A549 (cell line): ENCODE measurements around the gene VIPR2. TPM values are rescaled to one million over a fixed set of nuclear protein-coding genes. Genes with fewer than 3 reads are reported as not detected.

Experiments
- ATAC-seq, 2 experiments: fragments of 200-7000 bp in 1 of 2; fragments of >200 bp in 1 of 2; cut with Nextera tagmentation in 1 of 2; cut with Tn5 transposase in 1 of 2; 3 replicates each; pipeline versions ENCODE4 v1.8.0 to v1.9.1; 2018 to 2020; ENCODE audit warnings: mild to moderate bottlenecking in 1 of 2, moderate library complexity in 1 of 2
- CTCF ChIA-PET: fragments of 300-600 bp; sonication (Branson Sonifier 250); formaldehyde crosslinking; extraction: SDS; loops from one replicate; lab custom pipeline; 2021; ENCODE audit warnings: antibody characterized with exemption, inconsistent platforms; lab: Yijun Ruan, JAX
- POLR2A ChIA-PET: fragments of 350-600 bp; formaldehyde crosslinking; extraction: SDS; loops from one replicate; lab custom pipeline; 2021; ENCODE audit warnings: antibody characterized with exemption, inconsistent platforms; lab: Yijun Ruan, JAX
- DNase-seq, 2 experiments: peaks; one replicate each; pipeline versions ENCODE4 v3.0.0 to v3.0.0-alpha.2; 2011 to 2016; ENCODE audit warnings: low read depth in 1 of 2, low spot score in 1 of 2
- FAIRE-seq: peaks from 2 replicates; lab custom pipeline; 2011; peaks lifted over from hg19 to GRCh38; lab: Jason Lieb, UNC
- H3K27ac ChIP-seq, 2 experiments: fragments of >200 bp; sonication (Bioruptor Twin); formaldehyde crosslinking; 3 replicates each; pipeline ENCODE4 v1.5.1; 2016 to 2017
- H3K4me1 ChIP-seq: fragments of >200 bp; sonication (Bioruptor Twin); formaldehyde crosslinking; 3 replicates; pipeline ENCODE4 v1.6.1; 2016
- H3K4me2 ChIP-seq: fragments of >200 bp; sonication (Bioruptor Twin); formaldehyde crosslinking; 3 replicates; pipeline ENCODE4 v1.6.1; 2016
- H3K4me3 ChIP-seq: fragments of >200 bp; sonication (Bioruptor Twin); formaldehyde crosslinking; 3 replicates; pipeline ENCODE4 v1.5.1; 2016
- H3K9me3 ChIP-seq: fragments of >200 bp; sonication (Bioruptor Twin); formaldehyde crosslinking; 3 replicates; pipeline ENCODE4 v1.6.1; 2016
- BHLHE40 ChIP-seq: IDR thresholded peaks from 2 replicates; pipeline ENCODE4 v1.6.1; 2012; ENCODE audit warnings: low read depth, low read length, inconsistent platforms
- CBX2 ChIP-seq: fragments of 200-600 bp; sonication (generic); IDR thresholded peaks from 2 replicates; pipeline ENCODE4 v1.6.1; 2016; ENCODE audit warnings: low read depth, mild to moderate bottlenecking, borderline replicate concordance
- CHD4 ChIP-seq: fragments of 200-600 bp; sonication (generic); IDR thresholded peaks from 2 replicates; pipeline ENCODE4 v1.6.1; 2016; ENCODE audit warnings: antibody characterized with exemption, mild to moderate bottlenecking, borderline replicate concordance
- EHF ChIP-seq: fragments of 250-450 bp; sonication (Bioruptor Pico); IDR thresholded peaks from 2 replicates; pipeline ENCODE4 v1.5.0; 2020; ENCODE audit warnings: mild to moderate bottlenecking
- FOSL2 ChIP-seq, 2 experiments: fragments of 450-650 bp in 1 of 2; fragments of >200 bp in 1 of 2; sonication (Bioruptor Twin) in 1 of 2; formaldehyde crosslinking; IDR thresholded peaks; 2 replicates each; pipeline versions ENCODE4 v1.5.0 to v1.6.1; 2016 to 2020; ENCODE audit warnings: mild to moderate bottlenecking in 1 of 2, moderate library complexity in 1 of 2
- FOXS1 ChIP-seq: fragments of 250-450 bp; sonication (Bioruptor Pico); IDR thresholded peaks from 2 replicates; pipeline ENCODE4 v1.5.0; 2020; ENCODE audit warnings: mild to moderate bottlenecking, moderate library complexity
- GATA3 ChIP-seq: IDR thresholded peaks from 2 replicates; pipeline ENCODE4 v1.6.1; 2012; ENCODE audit warnings: borderline replicate concordance
- HOXA7 ChIP-seq: fragments of 250-450 bp; sonication (Bioruptor Pico); IDR thresholded peaks from 2 replicates; pipeline ENCODE4 v1.5.0; 2020; ENCODE audit warnings: mild to moderate bottlenecking, moderate library complexity
- HOXB13 ChIP-seq: fragments of 250-450 bp; sonication (Bioruptor Pico); IDR thresholded peaks from 2 replicates; pipeline ENCODE4 v1.5.0; 2020; ENCODE audit warnings: low read depth, mild to moderate bottlenecking, moderate library complexity
- JUN ChIP-seq, 2 experiments: fragments of >200 bp; sonication (Bioruptor Twin); formaldehyde crosslinking; IDR thresholded peaks; 2 replicates in 1 of 2; 3 replicates in 1 of 2; pipeline ENCODE4 v1.6.1; 2016 to 2017
- NR3C1 ChIP-seq: fragments of >200 bp; sonication (Bioruptor Twin); formaldehyde crosslinking; IDR thresholded peaks from 3 replicates; pipeline ENCODE4 v1.6.1; 2017
- POLR2A ChIP-seq: IDR thresholded peaks from 2 replicates; pipeline ENCODE4 v1.6.1; 2012; ENCODE audit warnings: mild to moderate bottlenecking, low read length
- POLR2AphosphoS2 ChIP-seq: conservative IDR thresholded peaks from 2 replicates; pipeline ENCODE4 v1.6.1; 2012; ENCODE audit warnings: low read length, improper control_type of control experiment, inconsistent platforms
- TP53 ChIP-seq: fragments of 250-450 bp; sonication (Bioruptor Pico); IDR thresholded peaks from 2 replicates; pipeline ENCODE4 v1.5.0; 2021; ENCODE audit warnings: mild to moderate bottlenecking, moderate library complexity
- ZSCAN20 ChIP-seq: fragments of 250-450 bp; sonication (Bioruptor Pico); IDR thresholded peaks from 2 replicates; pipeline ENCODE4 v1.8.0; 2022; ENCODE audit warnings: mild to moderate bottlenecking, moderate library complexity
- WGBS: methylation state at CpG from one replicate; pipeline ENCODE4 v1.1.6; 2017; ENCODE audit errors: missing lambda C conversion rate; 5-methylcytosine and 5-hydroxymethylcytosine counted together
- polyA plus RNA-seq, 4 experiments: library from polyadenylated mRNA; depleted of rRNA in 3 of 4; stranded (reverse); fragments of >200 nt; fragmentation: RNase III in 1 of 4; extraction: RNeasy Plus Mini Kit Qiagen cat#74134 plus additional on column Dnase treatment in 1 of 4; gene quantifications; 2 replicates in 3 of 4; 3 replicates in 1 of 4; pipeline ENCODE4 v1.2.3, GENCODE V29; 2011 to 2017
- TF ChIP-seq, protein P1 (sequence below): fragments of 250-450 bp; sonication (Bioruptor Pico); IDR thresholded peaks from 2 replicates; pipeline ENCODE4 v1.5.0; 2021; ENCODE audit warnings: mild to moderate bottlenecking, moderate library complexity, borderline replicate concordance
- TF ChIP-seq, protein P2 (sequence below): fragments of >200 bp; sonication (Bioruptor Twin); formaldehyde crosslinking; IDR thresholded peaks from 3 replicates; pipeline ENCODE4 v1.5.1; 2016
- TF ChIP-seq, protein P3 (sequence below): fragments of 450-650 bp; IDR thresholded peaks from 2 replicates; pipeline ENCODE4 v1.6.1; 2014; ENCODE audit warnings: antibody characterized with exemption
- TF ChIP-seq, protein P4 (sequence below): fragments of 200-600 bp; sonication (generic); IDR thresholded peaks from 2 replicates; pipeline ENCODE4 v1.6.1; 2016; ENCODE audit warnings: antibody characterized with exemption, mild to moderate bottlenecking, moderate library complexity
- TF ChIP-seq, protein P5 (sequence below): fragments of >200 bp; sonication (Bioruptor Twin); formaldehyde crosslinking; IDR thresholded peaks from 3 replicates; pipeline ENCODE4 v1.6.1; 2016

Gene VIPR2
- polyA plus RNA-seq, 2 of the 4 experiments (the other 2 are of a cell fraction) = not detected

DNA sequence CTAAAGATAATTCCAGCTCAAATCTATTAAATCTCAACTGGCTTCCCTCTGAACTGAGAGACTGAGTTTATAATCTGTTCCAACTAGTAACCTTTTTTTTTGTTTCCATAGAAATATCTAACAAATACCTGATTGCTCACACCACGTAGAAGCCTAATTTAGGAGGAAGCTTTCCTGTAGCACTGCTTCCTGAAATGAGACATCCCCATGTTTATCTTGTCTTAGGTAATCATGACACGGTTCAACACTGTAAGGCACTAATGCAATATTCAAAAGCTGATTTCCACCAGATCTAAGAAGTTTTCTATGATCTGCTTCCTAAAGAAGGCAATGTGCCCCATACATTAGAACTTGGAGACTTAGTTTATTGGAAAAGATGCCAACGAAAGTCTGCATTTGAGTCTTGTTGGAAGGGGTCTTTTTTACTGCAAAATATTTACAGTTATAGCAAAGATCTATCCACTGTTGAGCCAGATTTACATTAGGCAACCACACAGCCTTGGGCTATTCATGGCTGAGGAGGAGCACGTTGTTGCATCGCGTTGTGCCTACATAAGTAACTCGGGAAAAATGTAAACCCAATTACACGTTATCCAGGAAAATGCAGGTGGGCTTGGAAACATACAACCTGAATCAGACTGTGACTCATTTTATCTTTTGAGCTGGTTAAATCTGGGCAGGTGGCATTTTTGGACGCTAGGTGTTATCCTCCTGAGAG is 66.3 kb downstream of the VIPR2 start (continued):
- no peak for TF ChIP-seq TP53 (CRISPR knock-in tag)

DNA sequence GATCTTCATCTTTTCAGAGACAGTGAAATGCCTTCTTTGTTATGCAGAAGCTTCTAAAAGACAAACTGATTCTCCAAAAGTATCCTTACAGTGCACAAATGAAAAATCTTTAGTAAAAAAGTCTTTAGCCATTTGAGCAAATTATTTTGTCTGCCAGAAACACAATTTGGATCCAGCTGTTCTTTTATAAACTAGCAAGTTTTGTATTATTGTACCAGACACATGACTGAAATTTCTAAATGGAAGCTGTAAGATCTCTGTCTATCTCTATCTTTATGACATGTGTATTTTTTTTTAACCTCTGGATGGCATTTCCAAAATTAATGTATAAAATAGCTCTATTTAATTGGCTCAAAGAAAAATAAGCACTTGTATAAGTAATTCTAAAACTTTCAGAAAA is 68.3 kb downstream of the VIPR2 start:
- POLR2A ChIA-PET = no interaction called here
- no peak overlapping the region for H3K4me3 ChIP-seq
- DNase-seq = no peak
- no peak overlapping the region for H3K4me2 ChIP-seq
- CTCF ChIA-PET = interaction anchor here (0.9 kb wide), 1 partner anchor 46 kb away, joined by 3 read pairs; no protein-coding TSS in a partner anchor
- no peak for FAIRE-seq
- H3K4me1 ChIP-seq = no peaks in the 10 kb centered on the region
- TF ChIP-seq, protein P1, sequence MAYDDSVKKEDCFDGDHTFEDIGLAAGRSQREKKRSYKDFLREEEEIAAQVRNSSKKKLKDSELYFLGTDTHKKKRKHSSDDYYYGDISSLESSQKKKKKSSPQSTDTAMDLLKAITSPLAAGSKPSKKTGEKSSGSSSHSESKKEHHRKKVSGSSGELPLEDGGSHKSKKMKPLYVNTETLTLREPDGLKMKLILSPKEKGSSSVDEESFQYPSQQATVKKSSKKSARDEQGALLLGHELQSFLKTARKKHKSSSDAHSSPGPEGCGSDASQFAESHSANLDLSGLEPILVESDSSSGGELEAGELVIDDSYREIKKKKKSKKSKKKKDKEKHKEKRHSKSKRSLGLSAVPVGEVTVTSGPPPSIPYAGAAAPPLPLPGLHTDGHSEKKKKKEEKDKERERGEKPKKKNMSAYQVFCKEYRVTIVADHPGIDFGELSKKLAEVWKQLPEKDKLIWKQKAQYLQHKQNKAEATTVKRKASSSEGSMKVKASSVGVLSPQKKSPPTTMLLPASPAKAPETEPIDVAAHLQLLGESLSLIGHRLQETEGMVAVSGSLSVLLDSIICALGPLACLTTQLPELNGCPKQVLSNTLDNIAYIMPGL (CRISPR knock-in tag) = no peak
- TF ChIP-seq FOXS1 (CRISPR knock-in tag) (no peak), JUN (IDR thresholded peaks at IDR 0.05) (no peak), CHD4 (no peak), ZSCAN20 (no peak)
- H3K9me3 ChIP-seq = no peaks in the 10 kb centered on the region
- H3K27ac ChIP-seq = no peak overlapping the region
- no peak for ATAC-seq

DNA sequence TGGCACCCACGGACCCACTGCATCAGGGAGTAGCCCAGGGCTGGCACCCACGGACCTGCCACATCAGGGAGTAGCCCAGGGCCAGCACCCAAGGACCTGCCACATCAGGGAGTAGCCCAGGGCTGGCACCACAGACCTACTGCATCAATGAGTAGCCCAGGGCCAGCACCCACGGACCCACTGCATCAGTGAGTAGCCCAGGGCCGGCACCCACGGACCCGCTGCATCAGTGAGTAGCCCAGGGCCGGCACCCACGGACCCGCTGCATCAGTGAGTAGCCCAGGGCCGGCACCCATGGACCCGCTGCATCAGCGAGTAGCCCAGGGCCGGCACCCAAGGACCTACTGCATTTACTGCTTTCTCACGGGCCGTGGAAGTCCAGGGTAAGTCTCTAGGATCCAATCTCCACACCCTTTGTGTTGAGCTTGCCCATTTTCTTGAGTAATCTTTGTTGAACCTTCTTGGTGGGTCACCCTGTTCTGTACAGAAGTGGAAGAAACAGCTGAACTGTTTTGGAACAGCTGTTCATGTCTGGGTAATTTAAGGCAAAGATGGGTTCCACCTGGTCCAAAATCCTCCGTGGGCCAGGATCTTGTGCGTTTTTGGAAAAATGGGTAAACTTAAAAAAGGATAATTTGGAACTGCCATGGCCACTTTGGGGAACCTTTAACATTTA is 69.0 kb downstream of the VIPR2 start:
- ChIA-PET POLR2A (no interaction called here), CTCF (interaction anchor here (0.5 to 0.9 kb wide), 2 partner anchors 22 to 45 kb away, joined by 3 read pairs; no protein-coding TSS in a partner anchor)
- Histone ChIP-seq H3K4me3 (no peak overlapping the region), H3K4me1 (no peaks in the 10 kb centered on the region), H3K27ac (no peak overlapping the region), H3K9me3 (no peaks in the 10 kb centered on the region), H3K4me2 (no peak overlapping the region)
- no peak for TF ChIP-seq FOSL2 (IDR thresholded peaks at IDR 0.05)
- no peak for TF ChIP-seq FOSL2 (CRISPR knock-in tag; IDR thresholded peaks at IDR 0.05)
- TF ChIP-seq POLR2AphosphoS2 = no peak
- TF ChIP-seq GATA3 = no peak
- no peak for TF ChIP-seq TP53 (CRISPR knock-in tag)
- TF ChIP-seq, protein P2, sequence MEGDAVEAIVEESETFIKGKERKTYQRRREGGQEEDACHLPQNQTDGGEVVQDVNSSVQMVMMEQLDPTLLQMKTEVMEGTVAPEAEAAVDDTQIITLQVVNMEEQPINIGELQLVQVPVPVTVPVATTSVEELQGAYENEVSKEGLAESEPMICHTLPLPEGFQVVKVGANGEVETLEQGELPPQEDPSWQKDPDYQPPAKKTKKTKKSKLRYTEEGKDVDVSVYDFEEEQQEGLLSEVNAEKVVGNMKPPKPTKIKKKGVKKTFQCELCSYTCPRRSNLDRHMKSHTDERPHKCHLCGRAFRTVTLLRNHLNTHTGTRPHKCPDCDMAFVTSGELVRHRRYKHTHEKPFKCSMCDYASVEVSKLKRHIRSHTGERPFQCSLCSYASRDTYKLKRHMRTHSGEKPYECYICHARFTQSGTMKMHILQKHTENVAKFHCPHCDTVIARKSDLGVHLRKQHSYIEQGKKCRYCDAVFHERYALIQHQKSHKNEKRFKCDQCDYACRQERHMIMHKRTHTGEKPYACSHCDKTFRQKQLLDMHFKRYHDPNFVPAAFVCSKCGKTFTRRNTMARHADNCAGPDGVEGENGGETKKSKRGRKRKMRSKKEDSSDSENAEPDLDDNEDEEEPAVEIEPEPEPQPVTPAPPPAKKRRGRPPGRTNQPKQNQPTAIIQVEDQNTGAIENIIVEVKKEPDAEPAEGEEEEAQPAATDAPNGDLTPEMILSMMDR = no peak
- no peak for TF ChIP-seq BHLHE40
- TF ChIP-seq NR3C1 = no peak
- TF ChIP-seq, protein P3, sequence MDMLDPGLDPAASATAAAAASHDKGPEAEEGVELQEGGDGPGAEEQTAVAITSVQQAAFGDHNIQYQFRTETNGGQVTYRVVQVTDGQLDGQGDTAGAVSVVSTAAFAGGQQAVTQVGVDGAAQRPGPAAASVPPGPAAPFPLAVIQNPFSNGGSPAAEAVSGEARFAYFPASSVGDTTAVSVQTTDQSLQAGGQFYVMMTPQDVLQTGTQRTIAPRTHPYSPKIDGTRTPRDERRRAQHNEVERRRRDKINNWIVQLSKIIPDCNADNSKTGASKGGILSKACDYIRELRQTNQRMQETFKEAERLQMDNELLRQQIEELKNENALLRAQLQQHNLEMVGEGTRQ = no peak
- DNase-seq (no peak), FAIRE-seq (no peak), ATAC-seq (peak in 1 of 2 experiments; percentile 47; a peak in 2 of 6 replicates)
- WGBS = 51% methylated on average over 10 of the region's 17 CpGs

DNA sequence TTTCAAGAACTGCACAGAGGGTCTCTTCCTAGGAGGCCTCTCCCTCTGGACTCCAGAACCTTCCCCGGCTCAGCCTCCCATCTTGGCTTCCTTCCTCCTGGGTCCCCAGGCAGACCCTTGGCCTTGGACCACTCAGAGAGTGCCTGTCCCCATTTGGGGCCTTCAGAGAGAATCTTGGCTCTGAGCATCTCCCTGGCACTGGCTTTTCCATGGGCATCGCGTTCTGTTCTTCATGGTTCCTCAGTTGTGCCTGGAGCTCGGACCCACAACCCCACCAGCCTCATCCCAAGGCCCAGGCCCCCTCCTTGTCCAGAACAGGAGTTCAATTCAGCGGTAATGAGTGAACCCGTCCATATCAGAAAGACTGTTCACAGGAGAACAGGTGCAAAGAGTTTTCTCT is 73.4 kb downstream of the VIPR2 start:
- CTCF ChIA-PET = no interaction called here
- no peak for FAIRE-seq
- no peak for TF ChIP-seq HOXA7
- TF ChIP-seq NR3C1 = no peak
- no peak for TF ChIP-seq HOXB13 (CRISPR knock-in tag)
- no peak for TF ChIP-seq EHF
- TF ChIP-seq POLR2A = no peak
- TF ChIP-seq ZSCAN20 = no peak
- no peak for TF ChIP-seq CBX2
- TF ChIP-seq, protein P4, sequence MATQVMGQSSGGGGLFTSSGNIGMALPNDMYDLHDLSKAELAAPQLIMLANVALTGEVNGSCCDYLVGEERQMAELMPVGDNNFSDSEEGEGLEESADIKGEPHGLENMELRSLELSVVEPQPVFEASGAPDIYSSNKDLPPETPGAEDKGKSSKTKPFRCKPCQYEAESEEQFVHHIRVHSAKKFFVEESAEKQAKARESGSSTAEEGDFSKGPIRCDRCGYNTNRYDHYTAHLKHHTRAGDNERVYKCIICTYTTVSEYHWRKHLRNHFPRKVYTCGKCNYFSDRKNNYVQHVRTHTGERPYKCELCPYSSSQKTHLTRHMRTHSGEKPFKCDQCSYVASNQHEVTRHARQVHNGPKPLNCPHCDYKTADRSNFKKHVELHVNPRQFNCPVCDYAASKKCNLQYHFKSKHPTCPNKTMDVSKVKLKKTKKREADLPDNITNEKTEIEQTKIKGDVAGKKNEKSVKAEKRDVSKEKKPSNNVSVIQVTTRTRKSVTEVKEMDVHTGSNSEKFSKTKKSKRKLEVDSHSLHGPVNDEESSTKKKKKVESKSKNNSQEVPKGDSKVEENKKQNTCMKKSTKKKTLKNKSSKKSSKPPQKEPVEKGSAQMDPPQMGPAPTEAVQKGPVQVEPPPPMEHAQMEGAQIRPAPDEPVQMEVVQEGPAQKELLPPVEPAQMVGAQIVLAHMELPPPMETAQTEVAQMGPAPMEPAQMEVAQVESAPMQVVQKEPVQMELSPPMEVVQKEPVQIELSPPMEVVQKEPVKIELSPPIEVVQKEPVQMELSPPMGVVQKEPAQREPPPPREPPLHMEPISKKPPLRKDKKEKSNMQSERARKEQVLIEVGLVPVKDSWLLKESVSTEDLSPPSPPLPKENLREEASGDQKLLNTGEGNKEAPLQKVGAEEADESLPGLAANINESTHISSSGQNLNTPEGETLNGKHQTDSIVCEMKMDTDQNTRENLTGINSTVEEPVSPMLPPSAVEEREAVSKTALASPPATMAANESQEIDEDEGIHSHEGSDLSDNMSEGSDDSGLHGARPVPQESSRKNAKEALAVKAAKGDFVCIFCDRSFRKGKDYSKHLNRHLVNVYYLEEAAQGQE = no peak
- TF ChIP-seq, protein P5, sequence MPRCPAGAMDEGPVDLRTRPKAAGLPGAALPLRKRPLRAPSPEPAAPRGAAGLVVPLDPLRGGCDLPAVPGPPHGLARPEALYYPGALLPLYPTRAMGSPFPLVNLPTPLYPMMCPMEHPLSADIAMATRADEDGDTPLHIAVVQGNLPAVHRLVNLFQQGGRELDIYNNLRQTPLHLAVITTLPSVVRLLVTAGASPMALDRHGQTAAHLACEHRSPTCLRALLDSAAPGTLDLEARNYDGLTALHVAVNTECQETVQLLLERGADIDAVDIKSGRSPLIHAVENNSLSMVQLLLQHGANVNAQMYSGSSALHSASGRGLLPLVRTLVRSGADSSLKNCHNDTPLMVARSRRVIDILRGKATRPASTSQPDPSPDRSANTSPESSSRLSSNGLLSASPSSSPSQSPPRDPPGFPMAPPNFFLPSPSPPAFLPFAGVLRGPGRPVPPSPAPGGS = no peak

More for the DNA sequence above, 73.4 kb downstream of the VIPR2 start:
- ATAC-seq (no peak), DNase-seq (no peak)
- POLR2A ChIA-PET = no interaction called here
- Histone ChIP-seq H3K4me1 (no peaks in the 10 kb centered on the region), H3K4me3 (no peak overlapping the region), H3K9me3 (no peaks in the 10 kb centered on the region), H3K4me2 (no peak overlapping the region), H3K27ac (no peak overlapping the region)
- 65% methylated on average over 6 of the region's 6 CpGs for WGBS
